Measurements from ENCODE around the gene RUBCNL.

DNA sequence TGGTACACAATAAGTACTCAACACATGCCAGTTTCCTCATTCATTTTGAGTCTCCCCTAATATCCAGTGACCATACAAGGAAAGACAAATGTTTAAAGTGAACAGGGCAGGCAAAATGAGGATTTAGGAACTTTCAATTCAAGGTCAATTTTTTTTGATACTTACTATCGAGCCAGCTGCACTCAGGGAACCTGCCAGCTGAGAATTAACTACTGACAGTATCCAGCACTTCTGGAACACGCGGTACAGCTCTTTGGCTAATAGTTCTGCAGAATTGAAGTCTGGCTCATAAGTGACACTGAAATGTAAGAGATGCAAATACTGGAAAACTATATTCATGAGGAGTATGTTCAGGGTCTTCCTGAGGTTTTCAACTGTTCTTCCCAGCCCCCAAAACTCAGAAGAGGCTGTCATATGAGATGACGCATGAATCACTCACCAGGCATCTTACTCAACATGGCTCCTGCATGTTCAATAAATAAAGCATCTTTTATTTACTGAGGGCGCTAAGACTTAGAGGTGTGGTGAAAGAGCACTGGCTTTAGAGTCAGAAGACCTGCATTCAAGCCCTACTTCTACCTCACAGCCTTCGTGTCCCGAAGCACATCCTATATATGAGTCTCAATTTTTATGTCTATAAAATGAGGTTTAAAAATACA is 25.6 kb downstream of the RUBCNL start:
- TF ChIP-seq, protein P1, sequence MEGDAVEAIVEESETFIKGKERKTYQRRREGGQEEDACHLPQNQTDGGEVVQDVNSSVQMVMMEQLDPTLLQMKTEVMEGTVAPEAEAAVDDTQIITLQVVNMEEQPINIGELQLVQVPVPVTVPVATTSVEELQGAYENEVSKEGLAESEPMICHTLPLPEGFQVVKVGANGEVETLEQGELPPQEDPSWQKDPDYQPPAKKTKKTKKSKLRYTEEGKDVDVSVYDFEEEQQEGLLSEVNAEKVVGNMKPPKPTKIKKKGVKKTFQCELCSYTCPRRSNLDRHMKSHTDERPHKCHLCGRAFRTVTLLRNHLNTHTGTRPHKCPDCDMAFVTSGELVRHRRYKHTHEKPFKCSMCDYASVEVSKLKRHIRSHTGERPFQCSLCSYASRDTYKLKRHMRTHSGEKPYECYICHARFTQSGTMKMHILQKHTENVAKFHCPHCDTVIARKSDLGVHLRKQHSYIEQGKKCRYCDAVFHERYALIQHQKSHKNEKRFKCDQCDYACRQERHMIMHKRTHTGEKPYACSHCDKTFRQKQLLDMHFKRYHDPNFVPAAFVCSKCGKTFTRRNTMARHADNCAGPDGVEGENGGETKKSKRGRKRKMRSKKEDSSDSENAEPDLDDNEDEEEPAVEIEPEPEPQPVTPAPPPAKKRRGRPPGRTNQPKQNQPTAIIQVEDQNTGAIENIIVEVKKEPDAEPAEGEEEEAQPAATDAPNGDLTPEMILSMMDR (conservative IDR thresholded peaks at IDR 0.05; ENCODE audit: low read depth, low read length) = no peak
- no peak for TF ChIP-seq EZH2 (IDR thresholded peaks at IDR 0.05; ENCODE audit: low read length, unreplicated experiment)

Measured in PC-3 (cell line).